Measurements from ENCODE around the gene CTNND1. TPM values are rescaled to one million over a fixed set of nuclear protein-coding genes. Genes with fewer than 3 reads are reported as not detected.
A peak's percentile ranks its signal among the peaks of the same experiment; 100 is the strongest.

CTNND1 gene
- polyA plus RNA-seq, 3 donors = 38.6 to 49.1 (median 45.3) TPM

GRCh38 chr11:57785072-57785471 lies 23.5 kb downstream of the CTNND1 start:
- H3K27ac ChIP-seq (ENCODE audit: low read depth, low read length) = no peak overlapping the region
- WGBS, 3 donors = 71 to 82% (median 77%) methylated on average over 2 of the region's 2 CpGs

- 63 to 81% (median 75%) methylated on average over 4 of the region's 4 CpGs for WGBS, 3 donors
- no peak overlapping the region for H3K27ac ChIP-seq (ENCODE audit: low read depth, low read length)
Observed at GRCh38 chr11:57786436-57786835, 24.8 kb downstream of the CTNND1 start.

- 76 to 82% (median 80%) methylated on average over 4 of the region's 4 CpGs for WGBS, 3 donors
- H3K27ac ChIP-seq (ENCODE audit: low read depth, low read length) = no peak overlapping the region
Observed at GRCh38 chr11:57787006-57787604, 25.5 kb downstream of the CTNND1 start.

- no peak overlapping the region for H3K27ac ChIP-seq (ENCODE audit: low read depth, low read length)
- 50 to 60% (median 57%) methylated on average over 6 of the region's 6 CpGs for WGBS, 3 donors
Observed at GRCh38 chr11:57787920-57788702, 26.5 kb downstream of the CTNND1 start.

- H3K27ac ChIP-seq (ENCODE audit: low read depth, low read length) = no peak overlapping the region
Observed at GRCh38 chr11:57788703-57789088, 27.1 kb downstream of the CTNND1 start.

- 82 to 86% (median 86%) methylated on average over 22 of the region's 22 CpGs for WGBS, 3 donors
- H3K27ac ChIP-seq (ENCODE audit: low read depth, low read length) = no peak overlapping the region
Observed at GRCh38 chr11:57791321-57792059, 29.9 kb downstream of the CTNND1 start.

GRCh38 chr11:57792060-57792541 lies 30.5 kb downstream of the CTNND1 start:
- WGBS, 3 donors = 47 to 75% (median 59%) methylated on average over 7 of the region's 7 CpGs
- no peak overlapping the region for H3K27ac ChIP-seq (ENCODE audit: low read depth, low read length)

- no peak overlapping the region for H3K27ac ChIP-seq (ENCODE audit: low read depth, low read length)
Observed at GRCh38 chr11:57792870-57793269, 31.3 kb downstream of the CTNND1 start.

GRCh38 chr11:57793351-57794115 lies 31.9 kb downstream of the CTNND1 start:
- no peak overlapping the region for H3K27ac ChIP-seq (ENCODE audit: low read depth, low read length)
- WGBS, 3 donors = 36 to 50% (median 47%) methylated on average over 8 of the region's 8 CpGs

- H3K27ac ChIP-seq (ENCODE audit: low read depth, low read length) = peak overlapping the region; percentile 28
- 8 to 25% (median 24%) methylated on average over 1 of the region's 1 CpG for WGBS, 3 donors
Observed at GRCh38 chr11:57798905-57799559, 37.4 kb downstream of the CTNND1 start.

- no peak overlapping the region for H3K27ac ChIP-seq (ENCODE audit: low read depth, low read length)
- 45 to 52% (median 48%) methylated on average over 4 of the region's 4 CpGs for WGBS, 3 donors
Observed at GRCh38 chr11:57800444-57801182, 39.0 kb downstream of the CTNND1 start.

- no peak overlapping the region for H3K27ac ChIP-seq (ENCODE audit: low read depth, low read length)
Observed at GRCh38 chr11:57801183-57801485, 39.5 kb downstream of the CTNND1 start.

- H3K27ac ChIP-seq (ENCODE audit: low read depth, low read length) = no peak overlapping the region
- WGBS, 3 donors = 59 to 80% (median 75%) methylated on average over 3 of the region's 3 CpGs
Observed at GRCh38 chr11:57802411-57802810, 40.8 kb downstream of the CTNND1 start.

- H3K27ac ChIP-seq (ENCODE audit: low read depth, low read length) = no peak overlapping the region
- WGBS, 3 donors = 89 to 93% (median 91%) methylated on average over 3 of the region's 3 CpGs
Observed at GRCh38 chr11:57804466-57804865, 42.9 kb downstream of the CTNND1 start.

- WGBS, 3 donors = 34 to 70% (median 50%) methylated on average over 3 of the region's 3 CpGs
- no peak overlapping the region for H3K27ac ChIP-seq (ENCODE audit: low read depth, low read length)
Observed at GRCh38 chr11:57805780-57806179, 44.2 kb downstream of the CTNND1 start.

GRCh38 chr11:57812634-57813033 lies 51.0 kb downstream of the CTNND1 start:
- WGBS, 3 donors = 84 to 95% (median 93%) methylated on average over 6 of the region's 6 CpGs
- H3K27ac ChIP-seq (ENCODE audit: low read depth, low read length) = no peak overlapping the region

GRCh38 chr11:57815476-57815875 lies 53.9 kb downstream of the CTNND1 start:
- H3K27ac ChIP-seq (ENCODE audit: low read depth, low read length) = no peak overlapping the region
- WGBS, 3 donors = 70 to 93% (median 74%) methylated on average over 2 of the region's 2 CpGs

- WGBS, 3 donors = 78 to 88% (median 84%) methylated on average over 5 of the region's 5 CpGs
Observed at GRCh38 chr11:57815877-57816276, 54.3 kb downstream of the CTNND1 start.

More at GRCh38 chr11:57815877-57816276, 54.3 kb downstream of the CTNND1 start:
- no peak overlapping the region for H3K27ac ChIP-seq (ENCODE audit: low read depth, low read length)
